Panc1 (cell line): ENCODE results near the gene C1orf116. TPM values are rescaled to one million over a fixed set of nuclear protein-coding genes. Genes with fewer than 3 reads are reported as not detected.

ENCODE experiments used
- ATAC-seq: fragments of 200-7000 bp; cut with Tn5 transposase; 2 replicates; pipeline ENCODE4 v1.9.1; 2020; ENCODE audit warnings: mild to moderate bottlenecking, moderate library complexity
- BruUV-seq: library from RNA; stranded (reverse); fragments of 400-500 nt; replicated peaks from 2 replicates; lab custom pipeline; 2021; lab: Mats Ljungman, UMichigan
- CTCF ChIA-PET: fragments of 300-600 bp; sonication (Branson Sonifier 250); formaldehyde crosslinking; loops from one replicate; lab custom pipeline; 2022; ENCODE audit warnings: antibody characterized with exemption; lab: Charles Lee
- POLR2A ChIA-PET: fragments of 300-600 bp; sonication (Branson Sonifier 250); formaldehyde crosslinking; loops from one replicate; lab custom pipeline; 2022; ENCODE audit warnings: antibody characterized with exemption; lab: Charles Lee
- DNase-seq: peaks from one replicate; pipeline ENCODE4 v3.0.0-alpha.2; 2010; ENCODE audit warnings: low read depth, low spot score
- H3K27ac ChIP-seq: 2 replicates; pipeline ENCODE4 v1.5.1; 2011; ENCODE audit warnings: mild to moderate bottlenecking, low read length, inconsistent platforms
- H3K27me3 ChIP-seq: fragments of 200-500 bp; sonication (Bioruptor generic); 2 replicates; pipeline ENCODE4 v1.6.0; 2014; ENCODE audit warnings: low read length, inconsistent platforms; ENCODE audit not compliant: control insufficient read depth, insufficient read depth
- H3K36me3 ChIP-seq: fragments of 200-500 bp; sonication (Bioruptor generic); 2 replicates; pipeline ENCODE4 v1.5.1; 2014; ENCODE audit warnings: inconsistent platforms, mild to moderate bottlenecking, low read length, moderate library complexity; ENCODE audit not compliant: control insufficient read depth, insufficient read depth
- H3K4me1 ChIP-seq: 2 replicates; pipeline ENCODE4 v1.5.1; 2011; ENCODE audit warnings: inconsistent platforms, mild to moderate bottlenecking, low read length, moderate library complexity; ENCODE audit not compliant: control insufficient read depth, insufficient read depth
- H3K4me3 ChIP-seq, 2 experiments: 2 replicates each; pipeline ENCODE4 v1.5.1; 2011 to 2012; ENCODE audit warnings: low read depth in 2 of 2, low read length in 2 of 2, mild to moderate bottlenecking in 2 of 2, inconsistent platforms in 1 of 2, moderate library complexity in 1 of 2
- H3K9me3 ChIP-seq: fragments of 200-500 bp; sonication (Bioruptor generic); 2 replicates; pipeline ENCODE4 v1.5.1; 2014; ENCODE audit warnings: low read depth, mild to moderate bottlenecking, inconsistent platforms, low read length, moderate library complexity; ENCODE audit not compliant: control insufficient read depth, insufficient read depth
- POLR2AphosphoS5 ChIP-seq: IDR thresholded peaks from 2 replicates; pipeline ENCODE4 v1.6.1; 2012; ENCODE audit warnings: mild to moderate bottlenecking, low read depth, low read length, moderate library complexity
- SIN3A ChIP-seq: IDR thresholded peaks from 2 replicates; pipeline ENCODE4 v1.6.1; 2012; ENCODE audit warnings: low read depth, mild to moderate bottlenecking, low read length, moderate library complexity, borderline replicate concordance; ENCODE audit not compliant: insufficient read depth
- TCF7L2 ChIP-seq: IDR thresholded peaks from 2 replicates; pipeline ENCODE4 v1.6.1; 2011; ENCODE audit warnings: mild to moderate bottlenecking, low read depth, low read length, inconsistent platforms
- in situ Hi-C: cut with HindIII; loops from 2 replicates; pipeline ENCODE4 v1.10.0; 2016; ENCODE audit warnings: low sequenced_read_pairs, low pct_unique_long_range_greater_than_20kb
- intact Hi-C: fragments of 100-400 bp; cut with micrococcal nuclease; formaldehyde crosslinking; loops from one replicate; pipeline ENCODE4 v1.10.0; 2022; ENCODE audit not compliant: unreplicated experiment
- total RNA-seq: library from RNA; stranded (reverse); gene quantifications from one replicate; pipeline ENCODE4 v1.2.1, GENCODE V29; 2021; ENCODE audit not compliant: unreplicated experiment
- TF ChIP-seq, protein P1 (sequence below): fragments of 450-650 bp; IDR thresholded peaks from 2 replicates; pipeline ENCODE4 v1.5.1; 2017; ENCODE audit warnings: mild to moderate bottlenecking
- TF ChIP-seq, protein P2 (sequence below), 2 experiments: IDR thresholded peaks; 2 replicates each; pipeline ENCODE4 v1.6.1; 2011 to 2012; ENCODE audit warnings: low read depth in 2 of 2, control low read depth in 1 of 2, low read length in 1 of 2, mild to moderate bottlenecking in 1 of 2, moderate library complexity in 1 of 2; ENCODE audit not compliant: insufficient read depth in 1 of 2

The C1orf116 gene
- total RNA-seq, 1 experiment from 2014 or later: 0.08 TPM

GRCh38 chr1:207020065-207020708 lies 12.4 kb downstream of the C1orf116 start:
- no TSS peak for BruUV-seq
- Histone ChIP-seq H3K27ac (no peak overlapping the region), H3K9me3 (no peaks in the 10 kb centered on the region), H3K27me3 (no peaks in the 10 kb centered on the region; the same call in 1 of the 2 replicates), H3K4me3 (no peak overlapping the region), H3K36me3 (no peaks in the 10 kb centered on the region), H3K4me1 (no peaks in the 10 kb centered on the region)
- TF ChIP-seq, protein P1, sequence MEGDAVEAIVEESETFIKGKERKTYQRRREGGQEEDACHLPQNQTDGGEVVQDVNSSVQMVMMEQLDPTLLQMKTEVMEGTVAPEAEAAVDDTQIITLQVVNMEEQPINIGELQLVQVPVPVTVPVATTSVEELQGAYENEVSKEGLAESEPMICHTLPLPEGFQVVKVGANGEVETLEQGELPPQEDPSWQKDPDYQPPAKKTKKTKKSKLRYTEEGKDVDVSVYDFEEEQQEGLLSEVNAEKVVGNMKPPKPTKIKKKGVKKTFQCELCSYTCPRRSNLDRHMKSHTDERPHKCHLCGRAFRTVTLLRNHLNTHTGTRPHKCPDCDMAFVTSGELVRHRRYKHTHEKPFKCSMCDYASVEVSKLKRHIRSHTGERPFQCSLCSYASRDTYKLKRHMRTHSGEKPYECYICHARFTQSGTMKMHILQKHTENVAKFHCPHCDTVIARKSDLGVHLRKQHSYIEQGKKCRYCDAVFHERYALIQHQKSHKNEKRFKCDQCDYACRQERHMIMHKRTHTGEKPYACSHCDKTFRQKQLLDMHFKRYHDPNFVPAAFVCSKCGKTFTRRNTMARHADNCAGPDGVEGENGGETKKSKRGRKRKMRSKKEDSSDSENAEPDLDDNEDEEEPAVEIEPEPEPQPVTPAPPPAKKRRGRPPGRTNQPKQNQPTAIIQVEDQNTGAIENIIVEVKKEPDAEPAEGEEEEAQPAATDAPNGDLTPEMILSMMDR: no peak
- TF ChIP-seq SIN3A: no peak
- no peak for TF ChIP-seq TCF7L2
- TF ChIP-seq, protein P2, sequence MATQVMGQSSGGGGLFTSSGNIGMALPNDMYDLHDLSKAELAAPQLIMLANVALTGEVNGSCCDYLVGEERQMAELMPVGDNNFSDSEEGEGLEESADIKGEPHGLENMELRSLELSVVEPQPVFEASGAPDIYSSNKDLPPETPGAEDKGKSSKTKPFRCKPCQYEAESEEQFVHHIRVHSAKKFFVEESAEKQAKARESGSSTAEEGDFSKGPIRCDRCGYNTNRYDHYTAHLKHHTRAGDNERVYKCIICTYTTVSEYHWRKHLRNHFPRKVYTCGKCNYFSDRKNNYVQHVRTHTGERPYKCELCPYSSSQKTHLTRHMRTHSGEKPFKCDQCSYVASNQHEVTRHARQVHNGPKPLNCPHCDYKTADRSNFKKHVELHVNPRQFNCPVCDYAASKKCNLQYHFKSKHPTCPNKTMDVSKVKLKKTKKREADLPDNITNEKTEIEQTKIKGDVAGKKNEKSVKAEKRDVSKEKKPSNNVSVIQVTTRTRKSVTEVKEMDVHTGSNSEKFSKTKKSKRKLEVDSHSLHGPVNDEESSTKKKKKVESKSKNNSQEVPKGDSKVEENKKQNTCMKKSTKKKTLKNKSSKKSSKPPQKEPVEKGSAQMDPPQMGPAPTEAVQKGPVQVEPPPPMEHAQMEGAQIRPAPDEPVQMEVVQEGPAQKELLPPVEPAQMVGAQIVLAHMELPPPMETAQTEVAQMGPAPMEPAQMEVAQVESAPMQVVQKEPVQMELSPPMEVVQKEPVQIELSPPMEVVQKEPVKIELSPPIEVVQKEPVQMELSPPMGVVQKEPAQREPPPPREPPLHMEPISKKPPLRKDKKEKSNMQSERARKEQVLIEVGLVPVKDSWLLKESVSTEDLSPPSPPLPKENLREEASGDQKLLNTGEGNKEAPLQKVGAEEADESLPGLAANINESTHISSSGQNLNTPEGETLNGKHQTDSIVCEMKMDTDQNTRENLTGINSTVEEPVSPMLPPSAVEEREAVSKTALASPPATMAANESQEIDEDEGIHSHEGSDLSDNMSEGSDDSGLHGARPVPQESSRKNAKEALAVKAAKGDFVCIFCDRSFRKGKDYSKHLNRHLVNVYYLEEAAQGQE (IDR thresholded peaks at IDR 0.05; ENCODE audit: insufficient read depth in 1 of 2, low read depth in 2 of 2, low read length in 1 of 2): no peak
- TF ChIP-seq POLR2AphosphoS5: no peak
- ATAC-seq (no peak), DNase-seq (no peak)
- intact Hi-C loops: no loop called here
- ChIA-PET CTCF (no interaction called here), POLR2A (no interaction called here)
- in situ Hi-C loops: no loop called here

- TF ChIP-seq, protein P2 (IDR thresholded peaks at IDR 0.05; ENCODE audit: insufficient read depth in 1 of 2, low read depth in 2 of 2, low read length in 1 of 2): no peak
- TF ChIP-seq SIN3A (no peak), POLR2AphosphoS5 (no peak), TCF7L2 (no peak)
- TF ChIP-seq, protein P1: no peak
- ChIA-PET CTCF (no interaction called here), POLR2A (no interaction called here)
- H3K4me1 ChIP-seq: no peaks in the 10 kb centered on the region
- no peaks in the 10 kb centered on the region for H3K9me3 ChIP-seq
- in situ Hi-C loops: no loop called here
- no peaks in the 10 kb centered on the region for H3K36me3 ChIP-seq
- no peak overlapping the region for H3K4me3 ChIP-seq
- BruUV-seq: no TSS peak
- H3K27me3 ChIP-seq: no peaks in the 10 kb centered on the region; the same call in 1 of the 2 replicates
- H3K27ac ChIP-seq: no peak overlapping the region
- no peak for DNase-seq
- ATAC-seq: no peak
- intact Hi-C loops: no loop called here
These were observed 12.9 kb downstream of the C1orf116 start for GRCh38 chr1:207019661-207020060.
